ENCODE data around the gene ACAD9.

DNA sequence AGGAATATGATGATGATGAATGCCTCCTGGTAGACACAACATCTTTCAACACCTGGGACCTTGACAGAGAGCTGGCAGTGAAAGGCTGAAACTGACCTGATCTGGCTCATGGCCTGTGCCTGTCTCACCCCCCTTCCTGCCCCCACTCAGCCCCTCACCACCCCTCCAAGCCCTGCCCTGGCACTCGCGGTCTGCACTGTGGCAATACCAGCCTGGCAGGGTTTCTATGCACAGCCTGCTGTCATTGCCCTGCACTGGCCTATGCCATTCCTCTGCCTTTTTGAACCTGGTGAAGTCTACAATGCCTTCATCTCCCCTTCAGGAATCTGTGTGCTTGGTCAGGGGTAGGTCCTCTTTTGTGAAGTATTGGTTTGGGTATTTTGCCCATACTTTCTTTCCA is 56.5 kb downstream of the ACAD9 start:
- no peak for TF ChIP-seq EZH2 (IDR thresholded peaks at IDR 0.05; ENCODE audit: insufficient read depth, poor library complexity, severe bottlenecking)
- TF ChIP-seq EZH2phosphoT487 (IDR thresholded peaks at IDR 0.05; ENCODE audit: insufficient read depth, low read depth): no peak
